SK-N-SH (cell line): ENCODE measurements around the gene TEKT5. TPM values are rescaled to one million over a fixed set of nuclear protein-coding genes. Genes with fewer than 3 reads are reported as not detected.

Experiments
- CTCF ChIA-PET: fragments of 300-600, 350-600 bp; formaldehyde crosslinking; extraction: SDS; loops from one replicate; lab custom pipeline; 2021; lab: Yijun Ruan, JAX
- POLR2A ChIA-PET: fragments of 350-600 bp; sonication (Branson Sonifier 250); formaldehyde crosslinking; extraction: SDS; loops from one replicate; lab custom pipeline; 2020; ENCODE audit warnings: antibody characterized with exemption, inconsistent platforms; lab: Yijun Ruan, JAX
- DNase-seq: peaks from one replicate; pipeline ENCODE4 v3.0.0; 2012
- H2AFZ ChIP-seq: fragments of 200-600 bp; sonication (generic); 2 replicates; pipeline ENCODE4 v1.8.1; 2016; ENCODE audit warnings: antibody characterized with exemption, mild to moderate bottlenecking, low read depth
- H3F3A ChIP-seq: fragments of 200-600 bp; sonication (generic); replicated peaks from 2 replicates; pipeline ENCODE3; 2016; ENCODE audit warnings: antibody characterized with exemption, mild to moderate bottlenecking; ENCODE audit not compliant: insufficient read depth
- H3K27ac ChIP-seq, 2 experiments: fragments of 200-500 bp in 1 of 2; fragments of 200-600 bp in 1 of 2; sonication (Bioruptor generic) in 1 of 2; sonication (generic), shearing (Covaris generic) in 1 of 2; 2 replicates each; pipeline versions ENCODE4 v1.5.1 to v1.6.1; 2014 to 2016; ENCODE audit warnings: low read depth in 2 of 2, inconsistent platforms in 1 of 2, low read length in 1 of 2, mild to moderate bottlenecking in 1 of 2, mixed read lengths in 1 of 2
- H3K27me3 ChIP-seq: fragments of 200-600 bp; sonication (generic), shearing (Covaris generic); 2 replicates; pipeline ENCODE4 v1.6.1; 2016; ENCODE audit warnings: mixed run types; ENCODE audit not compliant: insufficient read depth
- H3K36me3 ChIP-seq, 2 experiments: fragments of 200-500 bp in 1 of 2; fragments of 200-600 bp in 1 of 2; sonication (Bioruptor generic) in 1 of 2; sonication (generic) in 1 of 2; replicated peaks in 1 of 2; 2 replicates each; pipeline versions ENCODE3 to v1.5.1; 2014 to 2016; ENCODE audit warnings: low read length in 1 of 2, mild to moderate bottlenecking in 1 of 2; ENCODE audit not compliant: insufficient read depth in 2 of 2, control insufficient read depth in 1 of 2
- H3K4me1 ChIP-seq, 2 experiments: fragments of 200-500 bp in 1 of 2; fragments of 200-600 bp in 1 of 2; sonication (Bioruptor generic) in 1 of 2; sonication (generic), shearing (Covaris generic) in 1 of 2; 2 replicates each; pipeline versions ENCODE4 v1.5.1 to v1.6.1; 2014 to 2016; ENCODE audit warnings: low read depth in 1 of 2, low read length in 1 of 2, mixed run types in 1 of 2; ENCODE audit not compliant: insufficient read depth in 2 of 2, control insufficient read depth in 1 of 2
- H3K4me2 ChIP-seq: fragments of 200-600 bp; sonication (generic), shearing (Covaris generic); 2 replicates; pipeline ENCODE4 v1.6.1; 2017; ENCODE audit warnings: mixed run types
- H3K4me3 ChIP-seq, 2 experiments: fragments of 200-500 bp in 1 of 2; fragments of 200-600 bp in 1 of 2; sonication (Bioruptor generic) in 1 of 2; sonication (generic), shearing (Covaris generic) in 1 of 2; 2 replicates each; pipeline versions ENCODE4 v1.5.1 to v1.8.1; 2014 to 2016; ENCODE audit warnings: low read depth in 2 of 2, inconsistent platforms in 1 of 2, low read length in 1 of 2, mild to moderate bottlenecking in 1 of 2, mixed read lengths in 1 of 2, moderate library complexity in 1 of 2
- H3K79me2 ChIP-seq: fragments of 200-600 bp; sonication (generic); 2 replicates; pipeline ENCODE4 v1.8.1; 2017; ENCODE audit warnings: mild to moderate bottlenecking; ENCODE audit not compliant: insufficient read depth
- H3K9ac ChIP-seq: fragments of 200-600 bp; sonication (generic); 2 replicates; pipeline ENCODE4 v1.6.1; 2017; ENCODE audit warnings: mixed run types
- H3K9me2 ChIP-seq: fragments of 200-600 bp; sonication (generic); 2 replicates; pipeline ENCODE4 v1.6.1; 2017; ENCODE audit warnings: mixed run types
- H3K9me3 ChIP-seq: fragments of 200-600 bp; sonication (generic); 2 replicates; pipeline ENCODE4 v1.6.1; 2017; ENCODE audit warnings: mixed run types, mild to moderate bottlenecking, moderate library complexity
- H4K20me1 ChIP-seq: fragments of 200-600 bp; sonication (generic); 2 replicates; pipeline ENCODE4 v1.6.1; 2017; ENCODE audit warnings: mild to moderate bottlenecking, mixed run types; ENCODE audit not compliant: insufficient read depth
- ELF1 ChIP-seq: IDR thresholded peaks from 2 replicates; pipeline ENCODE4 v1.4.0; 2012
- EP300 ChIP-seq, 2 experiments: IDR thresholded peaks; 2 replicates each; pipeline versions ENCODE4 v1.4.0 to v1.6.1; 2012; ENCODE audit warnings: borderline replicate concordance in 1 of 2, low read depth in 1 of 2, low read length in 1 of 2
- EZH2phosphoT487 ChIP-seq: fragments of 200-600 bp; sonication (generic); IDR thresholded peaks from 2 replicates; pipeline ENCODE4 v1.6.1; 2017; ENCODE audit warnings: low read depth, mixed run types, mild to moderate bottlenecking, antibody characterized with exemption, moderate library complexity, borderline replicate concordance
- FOSL2 ChIP-seq: IDR thresholded peaks from 2 replicates; pipeline ENCODE4 v1.4.0; 2012; ENCODE audit warnings: low read depth, mild to moderate bottlenecking, moderate library complexity, borderline replicate concordance
- FOXJ3 ChIP-seq: sonication (generic); formaldehyde crosslinking; IDR thresholded peaks from 2 replicates; pipeline ENCODE4 v1.5.1; 2020; ENCODE audit warnings: mild to moderate bottlenecking, missing genetic modification reagents
- GABPA ChIP-seq: IDR thresholded peaks from 2 replicates; pipeline ENCODE4 v1.4.0; 2012; ENCODE audit warnings: low read depth, mild to moderate bottlenecking
- JUND ChIP-seq: IDR thresholded peaks from 2 replicates; pipeline ENCODE4 v1.4.0; 2012
- MAX ChIP-seq: IDR thresholded peaks from 2 replicates; pipeline ENCODE4 v1.4.0; 2012; ENCODE audit warnings: low read depth
- MEF2A ChIP-seq: IDR thresholded peaks from 2 replicates; pipeline ENCODE4 v1.4.0; 2012; ENCODE audit warnings: low read depth, borderline replicate concordance
- NFIC ChIP-seq: IDR thresholded peaks from 2 replicates; pipeline ENCODE4 v1.4.0; 2012; ENCODE audit warnings: borderline replicate concordance
- NRF1 ChIP-seq: IDR thresholded peaks from 2 replicates; pipeline ENCODE4 v1.6.1; 2012; ENCODE audit warnings: low read depth, mild to moderate bottlenecking, low read length
- PBX3 ChIP-seq: IDR thresholded peaks from 2 replicates; pipeline ENCODE4; 2012
- POLR2AphosphoS5 ChIP-seq: IDR thresholded peaks from 2 replicates; pipeline ENCODE4 v1.6.1; 2012; ENCODE audit warnings: low read depth, low read length
- RAD21 ChIP-seq: IDR thresholded peaks from 2 replicates; pipeline ENCODE4 v1.6.1; 2012; ENCODE audit warnings: mild to moderate bottlenecking, low read length
- RCOR1 ChIP-seq: fragments of 150-350 bp; IDR thresholded peaks from 2 replicates; pipeline ENCODE4 v1.6.1; 2017; ENCODE audit warnings: antibody characterized with exemption, low read length
- RXRA ChIP-seq: IDR thresholded peaks from 2 replicates; pipeline ENCODE4 v1.4.0; 2012; ENCODE audit warnings: low read depth, mild to moderate bottlenecking, borderline replicate concordance
- SIN3A ChIP-seq: IDR thresholded peaks from 2 replicates; pipeline ENCODE4 v1.6.1; 2012; ENCODE audit warnings: low read depth, mild to moderate bottlenecking, low read length, moderate library complexity, borderline replicate concordance
- TCF12 ChIP-seq: IDR thresholded peaks from 2 replicates; pipeline ENCODE4 v1.4.0; 2012
- TEAD4 ChIP-seq: IDR thresholded peaks from 2 replicates; pipeline ENCODE4 v1.4.0; 2012; ENCODE audit warnings: mild to moderate bottlenecking, borderline replicate concordance; ENCODE audit not compliant: insufficient read depth
- USF1 ChIP-seq: IDR thresholded peaks from 2 replicates; pipeline ENCODE4 v1.4.0; 2012; ENCODE audit warnings: low read depth, borderline replicate concordance
- YY1 ChIP-seq: IDR thresholded peaks from 2 replicates; pipeline ENCODE4 v1.4.0; 2012; ENCODE audit warnings: low read depth, mild to moderate bottlenecking
- WGBS: methylation state at CpG from one replicate; pipeline ENCODE4 v1.1.6; 2017; ENCODE audit warnings: low lambda C conversion rate; 5-methylcytosine and 5-hydroxymethylcytosine counted together
- polyA plus RNA-seq, 3 experiments: library from polyadenylated mRNA; depleted of rRNA; stranded (reverse); fragments of >200 nt; gene quantifications; 2 replicates each; pipeline ENCODE4 v1.2.3, GENCODE V29; 2012
- TF ChIP-seq, protein P1 (sequence below): fragments of 150-350 bp; IDR thresholded peaks from 2 replicates; pipeline ENCODE4 v1.6.1; 2017; ENCODE audit warnings: antibody characterized with exemption, low read length, low read depth, borderline replicate concordance
- TF ChIP-seq, protein P2 (sequence below): IDR thresholded peaks from 2 replicates; pipeline ENCODE4 v1.4.0; 2012; ENCODE audit warnings: low read depth, borderline replicate concordance

Gene TEKT5
- not detected in 2 replicates for polyA plus RNA-seq (2012; rRNA removed)
- polyA plus RNA-seq (2012; cell fraction: cytosol; rRNA removed): 0.04 and 0.09 TPM in 2 replicates
- polyA plus RNA-seq (2012; cell fraction: nucleus; rRNA removed): 0.31 and 0.33 TPM in 2 replicates

- no peaks in the 10 kb centered on the region for H3K79me2 ChIP-seq
- no peak within 1 kb of the TSS for H3K9ac ChIP-seq
- CTCF ChIA-PET: interaction anchor here (1.4 kb wide), 1 partner anchor 42 kb away, joined by 4 read pairs; no protein-coding TSS in a partner anchor
- 33% methylated on average over 5 of the region's 5 CpGs for WGBS
- POLR2A ChIA-PET: no interaction called here
- no peaks in the 10 kb centered on the region for H4K20me1 ChIP-seq
- no peak within 1 kb of the TSS for H2AFZ ChIP-seq
- H3K4me3 ChIP-seq: no peak within 1 kb of the TSS
- DNase-seq: no peak
- no peaks in the 10 kb centered on the region for H3K27me3 ChIP-seq
- TF ChIP-seq TEAD4 (no peak), PBX3 (no peak), GABPA (no peak), USF1 (no peak), EP300 (IDR thresholded peaks at IDR 0.05; ENCODE audit: borderline replicate concordance in 1 of 2, low read depth in 1 of 2, low read length in 1 of 2) (no peak), RCOR1 (no peak), POLR2AphosphoS5 (no peak), YY1 (no peak), TCF12 (no peak), MEF2A (no peak), SIN3A (no peak), NRF1 (no peak), ELF1 (no peak)
- H3K9me3 ChIP-seq: no peaks in the 10 kb centered on the region
- no peak within 1 kb of the TSS for H3K27ac ChIP-seq
- no peak within 1 kb of the TSS for H3K4me2 ChIP-seq
- H3F3A ChIP-seq: no peaks in the 10 kb centered on the region
- no peaks in the 10 kb centered on the region for H3K9me2 ChIP-seq
- no peaks in the 10 kb centered on the region for H3K36me3 ChIP-seq
- H3K4me1 ChIP-seq: no peaks in the 10 kb centered on the region
These were observed at the start of gene TEKT5 for GRCh38 chr16:10694830-10695229. Gene TEKT5 (minus strand): TSS chr16:10694930. CDS start chr16:10694873, 57 bp downstream.

DNA sequence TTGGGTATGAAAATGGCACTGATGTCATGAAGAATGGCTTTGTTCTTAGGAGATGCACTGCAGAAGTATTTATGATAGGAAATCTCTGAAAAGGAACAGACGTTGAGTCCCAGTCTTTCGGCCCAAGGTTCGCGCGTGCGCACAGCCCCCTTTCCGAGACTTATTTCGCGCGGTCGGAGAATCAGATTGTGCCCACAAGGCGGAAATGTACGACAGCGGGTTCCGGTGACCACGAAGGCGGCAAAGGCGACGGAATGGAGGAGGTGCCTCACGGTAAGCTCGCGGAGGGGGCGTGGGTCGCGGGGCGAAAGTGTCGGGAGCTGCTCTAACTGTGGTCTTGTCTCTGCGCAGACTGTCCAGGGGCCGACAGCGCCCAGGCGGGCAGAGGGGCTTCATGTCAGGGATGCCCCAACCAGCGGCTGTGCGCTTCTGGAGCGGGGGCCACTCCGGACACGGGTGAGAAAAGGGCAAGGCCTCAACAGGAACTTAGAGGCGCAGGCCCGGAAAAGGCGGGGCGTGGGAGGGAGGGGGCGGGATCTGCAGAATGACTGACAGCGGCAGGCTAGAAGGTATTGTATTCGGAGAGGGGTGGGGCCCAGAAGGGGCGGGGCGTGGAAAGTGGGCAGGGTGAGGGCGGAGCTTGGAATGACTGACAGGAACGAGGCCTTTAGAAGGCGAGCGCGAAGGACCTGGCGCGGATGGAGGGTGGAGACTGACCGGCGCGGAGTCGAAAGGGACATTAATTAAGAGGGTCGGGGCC, 49.1 kb upstream of the TEKT5 start, which contains the start of gene NUBP1:
TSS of gene NUBP1 (plus strand) at position 233 of the 760 bp plus-strand sequence. CDS start at position 255, 22 bp downstream.
- peaks cover 0 to 12% of the 10 kb centered on the region in 2 experiments for H3K36me3 ChIP-seq
- peak within 1 kb of the TSS; percentile 96 to 97 for H3K27ac ChIP-seq
- ChIA-PET POLR2A (interaction anchor here (0.7 to 1.7 kb wide), 7 partner anchors 22 to 322 kb away, joined by 3 to 8 read pairs (median 4); partner anchors contain the start of gene TVP23A), CTCF (interaction anchor here (1.8 to 10.8 kb wide), 2 partner anchors 175 to 228 kb away, joined by 12 to 305 read pairs; no protein-coding TSS in a partner anchor)
- H3K9ac ChIP-seq: peak within 1 kb of the TSS; percentile 93
- peak; percentile 92 for DNase-seq
- peak within 1 kb of the TSS; percentile 85 for H3K4me2 ChIP-seq
- peaks cover 11% of the 10 kb centered on the region for H3K79me2 ChIP-seq
- H3K4me1 ChIP-seq: peaks cover 5 to 34% of the 10 kb centered on the region in 2 experiments; a peak in 3 of 4 replicates
- peaks cover 10% of the 10 kb centered on the region for H3F3A ChIP-seq
- peak within 1 kb of the TSS; percentile 60 to 66 for H3K4me3 ChIP-seq
- no peaks in the 10 kb centered on the region for H3K9me3 ChIP-seq
- H2AFZ ChIP-seq: peak within 1 kb of the TSS; percentile 98
- H4K20me1 ChIP-seq: no peaks in the 10 kb centered on the region
- no peaks in the 10 kb centered on the region for H3K27me3 ChIP-seq
- WGBS: 0% methylated on average over 42 of the region's 57 CpGs
- H3K9me2 ChIP-seq: no peaks in the 10 kb centered on the region
- no peak for TF ChIP-seq RXRA
- no peak for TF ChIP-seq FOXJ3 (CRISPR knock-in tag)
- TF ChIP-seq FOSL2: no peak
- no peak for TF ChIP-seq EZH2phosphoT487
- TF ChIP-seq, protein P1, sequence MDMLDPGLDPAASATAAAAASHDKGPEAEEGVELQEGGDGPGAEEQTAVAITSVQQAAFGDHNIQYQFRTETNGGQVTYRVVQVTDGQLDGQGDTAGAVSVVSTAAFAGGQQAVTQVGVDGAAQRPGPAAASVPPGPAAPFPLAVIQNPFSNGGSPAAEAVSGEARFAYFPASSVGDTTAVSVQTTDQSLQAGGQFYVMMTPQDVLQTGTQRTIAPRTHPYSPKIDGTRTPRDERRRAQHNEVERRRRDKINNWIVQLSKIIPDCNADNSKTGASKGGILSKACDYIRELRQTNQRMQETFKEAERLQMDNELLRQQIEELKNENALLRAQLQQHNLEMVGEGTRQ: no peak
- TF ChIP-seq MEF2A: no peak
- peak; percentile 91 for TF ChIP-seq MAX
- no peak for TF ChIP-seq RAD21
- TF ChIP-seq POLR2AphosphoS5: peak; percentile 95
- no peak for TF ChIP-seq JUND
- TF ChIP-seq, protein P2, sequence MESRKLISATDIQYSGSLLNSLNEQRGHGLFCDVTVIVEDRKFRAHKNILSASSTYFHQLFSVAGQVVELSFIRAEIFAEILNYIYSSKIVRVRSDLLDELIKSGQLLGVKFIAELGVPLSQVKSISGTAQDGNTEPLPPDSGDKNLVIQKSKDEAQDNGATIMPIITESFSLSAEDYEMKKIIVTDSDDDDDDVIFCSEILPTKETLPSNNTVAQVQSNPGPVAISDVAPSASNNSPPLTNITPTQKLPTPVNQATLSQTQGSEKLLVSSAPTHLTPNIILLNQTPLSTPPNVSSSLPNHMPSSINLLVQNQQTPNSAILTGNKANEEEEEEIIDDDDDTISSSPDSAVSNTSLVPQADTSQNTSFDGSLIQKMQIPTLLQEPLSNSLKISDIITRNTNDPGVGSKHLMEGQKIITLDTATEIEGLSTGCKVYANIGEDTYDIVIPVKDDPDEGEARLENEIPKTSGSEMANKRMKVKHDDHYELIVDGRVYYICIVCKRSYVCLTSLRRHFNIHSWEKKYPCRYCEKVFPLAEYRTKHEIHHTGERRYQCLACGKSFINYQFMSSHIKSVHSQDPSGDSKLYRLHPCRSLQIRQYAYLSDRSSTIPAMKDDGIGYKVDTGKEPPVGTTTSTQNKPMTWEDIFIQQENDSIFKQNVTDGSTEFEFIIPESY: no peak
- peak; percentile 91 for TF ChIP-seq GABPA
- no peak for TF ChIP-seq NFIC
